GM18907 (cell line): ENCODE results near the gene SCAMP5.

ENCODE experiments used
- ATAC-seq: cut with Tn5 transposase; IDR thresholded peaks from one replicate; pipeline ENCODE4 v1.9.1; 2021; ENCODE audit warnings: mild to moderate bottlenecking, moderate library complexity; ENCODE audit not compliant: unreplicated experiment

The SCAMP5 gene, protein sequence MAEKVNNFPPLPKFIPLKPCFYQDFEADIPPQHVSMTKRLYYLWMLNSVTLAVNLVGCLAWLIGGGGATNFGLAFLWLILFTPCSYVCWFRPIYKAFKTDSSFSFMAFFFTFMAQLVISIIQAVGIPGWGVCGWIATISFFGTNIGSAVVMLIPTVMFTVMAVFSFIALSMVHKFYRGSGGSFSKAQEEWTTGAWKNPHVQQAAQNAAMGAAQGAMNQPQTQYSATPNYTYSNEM

DNA sequence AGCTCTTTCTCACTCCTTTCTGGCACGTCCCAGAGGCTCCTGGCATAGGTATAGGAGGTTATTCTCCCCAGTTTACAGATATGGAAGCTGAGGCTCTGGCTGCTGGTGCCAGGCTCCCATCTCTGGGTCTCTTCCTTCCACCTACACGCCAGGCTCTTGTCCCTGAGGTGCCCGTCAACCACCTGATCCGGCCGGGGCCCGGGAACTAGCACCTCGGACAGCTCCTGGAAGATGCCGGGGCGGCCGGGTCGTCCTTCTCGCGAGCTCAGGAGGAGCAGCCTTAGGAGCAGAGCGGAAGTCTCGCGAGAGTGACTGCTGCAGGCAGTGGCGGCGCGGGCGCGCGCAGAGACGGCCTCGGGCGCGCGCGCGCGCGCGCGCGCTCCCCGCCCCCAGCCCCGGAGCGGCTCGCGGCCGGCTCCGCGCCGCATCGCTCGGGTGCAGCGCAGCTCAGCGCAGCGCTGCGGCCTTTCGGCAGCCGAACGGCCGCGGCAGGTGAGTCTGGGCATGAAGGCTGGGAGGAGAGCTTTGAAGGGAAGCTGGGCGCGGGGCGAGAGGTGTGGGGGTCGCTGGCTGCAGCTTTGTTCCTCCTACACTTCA lies at the start of gene SCAMP5:
SCAMP5 (plus strand) TSS at position 382 of the 597 bp plus-strand sequence. CDS start 16,277 bp downstream, outside the sequence.
- ATAC-seq: peak; percentile 83

DNA sequence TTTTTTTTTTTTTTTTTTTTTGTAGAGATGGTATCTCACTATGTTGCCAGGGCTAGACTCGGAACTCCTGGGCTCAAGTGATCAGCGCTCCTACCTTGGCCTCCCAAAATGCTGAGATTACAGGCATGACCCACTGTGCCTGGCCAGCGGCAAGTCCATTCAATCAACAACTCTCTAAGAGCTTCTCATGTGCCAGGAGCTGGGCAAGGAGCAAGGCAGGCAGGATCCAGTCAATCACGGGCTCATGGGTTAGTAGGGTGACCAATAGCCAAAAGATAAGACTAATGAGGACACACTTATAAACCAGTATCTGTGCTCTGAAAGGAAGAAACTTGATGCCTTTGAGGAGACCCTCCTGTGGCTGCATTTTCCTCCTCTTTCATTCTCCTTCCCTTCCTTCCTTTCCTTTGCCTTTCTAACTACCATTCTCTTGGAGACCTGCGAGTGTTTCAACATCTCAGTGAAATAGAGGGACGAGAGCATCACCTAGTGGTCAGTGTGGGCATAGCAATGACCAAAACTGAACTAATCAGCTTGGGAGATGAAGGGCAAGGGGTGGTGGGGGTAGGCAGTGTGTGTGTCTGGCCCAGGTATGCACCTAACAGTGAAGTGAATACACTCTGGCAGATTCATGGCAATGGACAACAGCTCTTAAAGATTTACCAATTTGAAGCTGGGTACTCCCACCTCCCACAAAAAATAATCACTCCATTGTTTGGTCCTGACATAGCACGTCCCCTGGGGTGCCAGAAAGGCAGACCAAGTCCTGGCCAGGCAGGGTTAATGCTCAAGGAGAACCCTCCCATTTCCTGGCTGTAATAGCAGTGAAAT lies 45.1 kb upstream of the SCAMP5 start:
- no peak for ATAC-seq

DNA sequence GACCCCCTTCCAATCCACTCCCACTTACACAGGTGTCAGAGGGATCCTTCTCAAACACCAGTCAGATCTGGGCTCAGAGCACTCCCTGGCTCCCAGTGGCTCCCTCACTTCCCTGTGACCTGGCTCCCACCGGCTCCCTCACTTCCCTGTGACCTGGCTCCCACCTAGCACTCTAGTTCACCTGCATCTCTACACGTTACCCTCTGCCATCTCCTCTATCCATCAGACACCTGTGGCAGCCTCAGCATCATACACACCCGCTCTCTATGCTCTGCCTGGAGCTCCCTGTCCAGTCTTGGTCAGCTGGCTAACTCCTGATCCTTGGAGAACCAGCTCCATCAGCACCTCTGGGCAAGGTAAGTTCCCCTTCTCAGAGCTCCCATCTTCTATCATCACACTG lies 44.4 kb upstream of the SCAMP5 start:
- ATAC-seq: no peak

DNA sequence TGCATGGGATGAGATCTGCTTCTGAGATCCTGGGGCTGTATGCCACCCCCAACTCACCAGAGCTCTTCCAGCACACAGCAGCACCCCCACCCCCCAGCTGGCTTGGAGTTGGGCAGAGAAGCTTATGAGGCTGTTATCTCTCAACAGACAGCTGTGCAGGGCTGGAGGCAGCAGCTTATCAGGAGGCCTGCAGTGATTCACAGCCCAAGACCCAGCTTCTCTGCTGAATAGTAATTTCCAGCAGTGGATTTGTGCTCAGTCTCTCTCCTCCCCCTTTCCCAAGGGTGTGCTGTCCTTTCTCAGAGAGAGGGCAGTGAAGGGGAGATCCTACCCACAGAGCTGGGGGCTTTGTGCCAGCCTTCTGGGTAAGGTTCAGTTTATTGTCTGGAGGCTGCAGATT lies 40.8 kb upstream of the SCAMP5 start:
- ATAC-seq: no peak

DNA sequence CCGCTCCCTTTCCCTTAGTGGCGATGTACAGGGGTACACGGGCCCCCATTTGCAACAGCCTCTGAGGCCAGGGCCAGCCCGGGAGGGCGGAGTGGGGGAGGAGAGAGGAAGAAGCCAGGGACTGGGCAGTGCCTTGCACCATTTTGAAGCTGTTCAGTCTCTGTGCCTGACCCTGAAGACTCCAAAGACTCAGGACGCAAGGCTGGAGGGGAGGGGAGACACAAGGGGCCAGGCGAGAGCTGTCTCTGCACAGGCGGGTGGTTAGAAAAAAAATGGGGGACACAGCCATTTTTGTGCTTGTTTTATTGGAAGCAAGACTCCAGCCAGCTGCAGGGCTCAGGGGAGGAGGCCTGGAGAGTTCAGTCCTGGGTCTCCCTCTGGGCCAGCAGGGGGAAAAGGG lies 40.3 kb upstream of the SCAMP5 start:
- ATAC-seq: no peak

DNA sequence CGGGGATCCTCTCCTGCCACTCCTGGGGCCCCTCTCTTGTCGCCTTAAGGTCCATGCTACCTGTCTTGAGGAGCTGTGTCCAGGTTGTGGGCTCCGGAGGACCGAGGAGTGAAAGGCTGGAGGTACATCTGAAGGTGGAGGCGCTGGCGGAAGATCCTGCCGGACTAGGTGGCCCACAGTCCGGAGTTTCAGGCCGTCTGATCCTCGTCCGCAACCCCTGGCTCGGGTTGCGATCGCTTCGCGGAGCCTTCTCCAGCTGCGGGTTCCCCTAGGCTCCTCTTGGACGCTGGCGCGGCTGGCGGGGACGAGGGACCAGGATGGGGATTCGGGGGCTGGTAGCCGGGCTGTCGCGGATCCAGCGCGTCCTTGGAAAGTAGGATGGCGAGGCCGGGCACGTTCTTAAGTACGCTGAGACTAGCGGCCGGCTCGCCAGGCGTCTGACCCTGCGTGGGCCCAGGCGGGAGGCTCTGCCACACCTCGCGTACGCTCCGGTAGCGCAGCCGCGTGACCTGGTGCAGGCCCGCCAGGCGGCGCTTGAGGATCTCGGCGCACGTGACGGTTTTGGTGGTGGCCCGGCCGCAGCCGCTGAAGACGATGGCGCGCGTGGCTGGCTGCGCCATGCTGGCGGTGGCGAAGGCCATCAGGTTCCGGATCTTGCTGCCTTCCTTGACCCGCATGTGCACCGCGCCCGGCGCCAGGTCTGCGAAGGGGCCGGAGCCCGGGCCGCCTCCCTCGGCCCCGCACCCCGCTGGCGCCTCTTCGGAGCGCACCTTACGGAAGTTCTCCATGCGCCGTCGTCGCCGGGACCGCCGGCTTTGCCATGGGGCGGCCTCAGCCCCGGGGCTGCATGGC lies 39.3 kb upstream of the SCAMP5 start:
- ATAC-seq: peak; percentile 46

DNA sequence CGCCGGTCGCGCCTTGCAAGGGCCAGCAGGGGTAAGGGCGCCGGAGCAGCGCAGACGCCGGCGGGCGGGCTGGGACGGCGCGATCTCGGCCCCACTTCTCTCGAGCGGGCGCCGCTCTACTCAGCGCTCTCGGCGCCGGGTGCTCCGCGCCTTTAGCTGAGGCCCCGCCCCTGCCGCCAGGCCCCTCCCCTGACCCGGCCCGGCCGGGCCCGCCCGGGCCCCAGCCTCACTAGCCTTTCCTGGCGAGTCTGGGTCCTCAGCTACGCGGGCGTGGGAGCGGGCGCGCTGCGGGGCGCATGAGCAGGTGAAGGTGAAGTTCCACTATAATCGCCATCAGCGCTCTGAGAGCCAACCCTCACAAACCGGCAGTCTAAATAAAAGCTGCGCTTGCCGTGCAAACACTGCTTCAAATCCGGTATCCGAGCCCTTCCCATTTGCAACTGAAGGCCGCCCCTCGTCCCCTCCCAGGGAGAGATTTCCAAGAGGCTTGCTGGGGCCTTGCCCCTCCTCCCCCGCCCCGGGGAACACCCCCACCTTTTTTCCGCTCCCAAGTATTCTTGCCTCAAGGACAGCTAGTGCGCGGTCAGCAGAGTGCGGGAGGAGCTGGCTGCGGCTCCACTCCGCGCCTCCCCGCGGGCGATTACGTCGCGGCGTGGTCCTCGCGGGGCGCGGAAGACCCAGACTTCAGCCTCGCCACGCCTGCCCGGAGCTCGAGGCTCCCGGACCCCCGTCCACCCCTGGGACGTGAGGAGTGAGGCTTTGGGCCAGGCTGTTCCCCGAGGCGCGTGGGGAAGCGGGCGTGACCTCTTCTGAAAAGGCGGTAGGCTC lies 38.5 kb upstream of the SCAMP5 start, which contains the start of gene RPP25:
RPP25 (minus strand) TSS at position 125 of the 828 bp plus-strand sequence. CDS start 189 bp downstream, outside the sequence.
- peak; percentile 80 for ATAC-seq

DNA sequence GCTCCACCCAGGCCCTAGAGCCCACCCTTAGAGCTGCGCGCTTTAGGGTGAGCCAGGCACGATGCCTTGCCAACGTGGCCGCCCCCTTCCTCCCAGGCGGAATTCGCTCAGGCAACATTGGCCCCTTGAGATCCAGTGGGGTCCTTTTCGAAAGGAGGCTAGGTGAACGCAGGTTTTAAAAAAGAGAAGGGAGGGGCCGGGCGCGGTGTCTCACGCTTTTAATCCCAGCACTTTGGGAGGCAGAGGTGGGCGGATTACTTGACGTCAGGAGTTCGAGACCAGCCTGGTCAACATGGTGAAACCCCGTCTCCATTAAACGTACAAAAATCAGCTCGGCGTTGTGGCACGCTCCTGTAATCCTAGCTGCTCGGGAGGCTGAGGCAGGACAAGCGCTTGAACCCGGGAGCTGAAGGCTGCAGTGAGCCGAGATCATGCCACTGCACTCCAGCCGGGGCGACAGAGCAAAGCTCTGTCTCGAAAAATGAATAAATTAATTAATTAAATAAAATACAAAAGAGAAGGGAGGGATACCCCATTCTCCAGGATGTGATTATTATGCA lies 37.8 kb upstream of the SCAMP5 start:
- no peak for ATAC-seq

DNA sequence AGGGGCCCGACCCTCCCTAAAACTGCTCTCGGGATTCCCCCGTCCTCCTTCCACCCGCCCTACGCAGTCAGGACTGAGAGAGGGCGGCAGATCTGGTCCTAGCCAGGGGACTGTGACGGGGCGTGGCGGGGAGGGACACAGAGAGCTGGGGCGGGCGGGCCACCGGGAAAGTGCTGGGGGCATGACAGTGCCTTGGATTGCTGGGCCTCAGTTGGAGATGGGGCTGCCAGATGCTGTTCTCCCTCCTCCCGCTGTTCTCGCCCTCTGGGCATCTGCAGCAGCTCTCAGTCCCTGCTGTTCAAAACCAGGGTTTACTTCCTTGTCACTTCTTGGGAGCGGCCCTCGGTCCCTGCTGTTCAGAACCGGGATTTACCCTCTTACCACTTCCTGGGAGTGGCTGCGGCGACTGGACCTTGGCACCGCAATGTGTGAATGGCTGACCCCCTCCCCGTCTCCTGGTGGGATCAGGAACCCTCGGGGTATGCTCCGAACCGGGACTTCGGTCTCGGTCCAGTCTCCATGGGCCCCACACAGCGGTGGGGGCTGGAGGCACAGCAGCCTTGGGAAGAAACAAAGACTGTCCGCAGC lies 36.9 kb upstream of the SCAMP5 start:
- ATAC-seq: no peak

DNA sequence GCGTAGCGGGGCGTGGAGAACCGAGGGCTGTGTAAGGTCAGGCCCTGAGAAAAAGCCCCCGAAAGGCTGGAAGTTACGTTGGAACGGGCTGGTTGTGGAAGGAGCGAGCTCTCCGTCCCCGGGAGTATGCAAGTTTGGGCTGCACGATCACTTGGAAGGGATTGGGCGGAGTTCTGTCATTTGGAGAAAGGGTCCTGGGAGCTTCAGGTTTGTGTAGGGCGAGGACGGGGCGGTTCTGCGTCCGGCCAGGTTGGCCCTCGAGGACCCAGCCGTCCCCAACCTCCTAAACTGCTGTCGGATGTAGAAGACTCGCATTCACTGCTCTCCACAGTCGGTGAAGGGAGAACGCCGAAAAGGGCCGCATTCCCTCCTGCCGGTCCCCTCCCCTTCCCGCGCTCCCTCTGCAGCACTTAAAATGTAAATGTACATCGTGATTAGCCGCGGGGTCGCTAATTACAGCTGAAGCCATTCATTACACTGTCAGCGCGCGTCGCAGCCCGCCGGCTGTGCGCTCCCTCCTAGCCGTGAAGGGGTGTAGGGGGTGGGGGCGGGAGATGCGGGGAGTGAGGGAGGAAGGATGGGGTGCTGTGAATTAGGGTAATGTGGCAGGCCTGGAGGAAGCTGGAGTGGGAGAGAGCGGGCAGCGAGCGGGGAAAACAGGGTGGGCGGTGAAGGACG lies 36.3 kb upstream of the SCAMP5 start:
- no peak for ATAC-seq

DNA sequence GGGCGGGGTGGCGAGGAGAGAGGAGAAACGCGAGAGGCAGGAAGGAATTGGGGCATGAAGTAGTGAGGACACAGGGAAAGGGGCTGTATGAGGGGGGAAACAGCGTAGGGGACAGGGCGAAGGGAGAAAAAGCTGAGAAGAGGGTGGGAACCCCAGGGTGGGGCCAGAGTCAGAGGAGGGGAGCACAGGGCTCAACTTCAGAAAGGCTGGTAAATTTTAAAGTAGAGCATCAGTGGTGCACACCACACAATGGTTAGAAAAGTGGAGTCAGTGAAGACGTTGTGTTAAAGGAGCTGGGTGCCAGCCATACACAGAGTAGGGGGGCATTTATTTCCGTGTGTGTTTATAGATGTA lies 35.8 kb upstream of the SCAMP5 start:
- no peak for ATAC-seq

DNA sequence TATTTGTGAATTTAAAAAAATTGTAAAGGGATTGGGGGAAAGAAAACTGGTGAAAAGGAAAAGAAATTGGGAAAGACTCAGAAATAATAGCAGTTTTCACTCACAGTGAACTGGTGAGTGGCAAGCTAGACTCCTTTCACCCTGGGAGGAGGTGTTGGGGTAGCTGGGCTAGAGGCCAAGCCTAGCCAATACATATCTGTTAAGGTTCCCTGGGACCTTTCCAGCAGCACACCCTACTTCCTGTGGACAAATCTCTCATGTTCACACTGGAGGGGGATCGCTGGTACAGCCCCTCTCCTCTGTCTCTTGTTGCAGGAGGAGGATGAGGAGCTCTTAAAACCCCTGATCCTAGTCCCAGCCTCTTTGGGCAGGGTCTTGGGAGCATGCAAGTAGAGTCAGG lies 35.1 kb upstream of the SCAMP5 start:
- ATAC-seq: no peak

DNA sequence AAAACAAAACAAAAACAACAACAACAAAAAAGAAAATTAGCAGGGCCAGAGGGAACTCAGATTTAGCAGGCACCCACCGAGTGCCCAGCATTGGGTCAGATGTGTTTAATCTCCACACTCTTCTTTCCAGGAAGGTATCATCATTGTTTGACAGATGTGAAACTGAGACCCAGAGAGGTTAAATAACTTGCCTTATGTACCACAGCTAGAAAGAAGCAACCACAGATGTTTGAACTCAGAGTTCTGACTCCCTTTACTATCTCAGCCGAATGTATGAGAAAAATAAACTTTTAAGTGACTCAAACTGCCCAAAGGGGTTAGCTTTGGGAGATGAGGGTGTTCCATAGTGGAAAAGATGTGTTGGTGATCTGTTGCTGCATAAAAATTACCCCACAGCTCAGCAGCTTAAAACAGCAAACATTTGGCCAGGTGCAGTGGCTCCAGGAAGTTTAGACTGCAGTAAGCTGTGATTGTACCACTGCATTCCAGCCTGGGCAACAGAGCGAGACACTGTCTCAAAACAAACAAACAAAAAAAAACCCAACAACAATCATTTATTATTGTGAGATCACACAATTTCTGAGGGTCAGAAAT lies 34.3 kb upstream of the SCAMP5 start:
- no peak for ATAC-seq

DNA sequence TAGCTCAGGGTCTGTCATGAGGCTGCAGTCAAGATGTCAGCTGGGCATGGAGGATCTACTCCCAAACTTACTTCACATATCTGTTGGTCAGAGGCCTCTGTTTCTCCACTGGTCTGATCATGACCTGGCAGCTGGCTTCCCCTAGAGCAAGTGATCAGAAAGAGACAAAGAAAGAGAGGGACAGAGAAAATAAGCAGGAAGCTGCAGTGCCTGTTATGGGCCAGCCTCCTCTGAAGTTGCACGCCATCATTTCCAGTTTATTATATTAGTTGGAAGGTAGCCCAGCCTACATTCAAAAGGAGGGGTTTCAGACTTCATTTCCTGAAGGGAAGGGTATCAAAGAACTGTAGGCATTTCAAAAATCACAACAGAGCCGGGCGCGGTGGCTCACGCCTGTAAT lies 33.7 kb upstream of the SCAMP5 start:
- no peak for ATAC-seq

DNA sequence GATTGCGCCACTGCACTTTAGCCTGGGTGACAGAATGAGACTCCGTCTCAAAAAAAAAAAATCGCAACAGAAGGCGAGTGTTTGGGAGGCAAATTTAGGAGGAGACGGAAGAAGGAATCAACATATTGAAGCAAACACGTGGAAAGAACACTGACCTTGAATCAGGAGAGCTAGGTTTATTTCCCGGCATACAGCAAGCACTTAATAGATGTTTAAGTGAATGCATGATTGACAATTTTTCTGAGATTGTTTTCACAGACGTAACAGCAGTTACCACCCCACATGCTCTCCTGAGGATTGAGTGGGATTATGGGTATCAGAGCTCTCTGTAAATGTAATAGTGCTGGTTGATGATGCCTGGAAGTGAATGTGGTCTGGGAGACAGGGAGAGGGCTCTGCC lies 33.1 kb upstream of the SCAMP5 start:
- no peak for ATAC-seq

DNA sequence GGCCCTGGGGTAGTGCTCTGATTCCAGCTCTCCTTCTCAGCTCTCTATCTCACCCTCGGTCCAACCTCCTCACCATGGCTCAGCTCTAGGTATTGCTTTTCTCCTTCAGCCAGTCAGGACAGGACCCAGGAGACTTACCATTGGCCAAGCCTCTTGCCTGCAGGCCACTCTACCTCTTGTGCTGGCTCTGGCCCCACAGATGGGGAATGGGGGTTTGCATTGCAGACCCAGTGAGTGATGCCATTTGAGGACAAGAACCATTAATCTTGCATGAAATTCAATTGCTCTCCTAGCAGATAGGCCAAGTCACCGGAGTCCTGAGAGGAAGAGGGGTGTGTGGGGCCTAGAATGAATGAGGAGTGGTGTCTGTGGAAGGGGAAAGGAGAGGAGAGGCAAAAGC lies 32.7 kb upstream of the SCAMP5 start:
- ATAC-seq: no peak

DNA sequence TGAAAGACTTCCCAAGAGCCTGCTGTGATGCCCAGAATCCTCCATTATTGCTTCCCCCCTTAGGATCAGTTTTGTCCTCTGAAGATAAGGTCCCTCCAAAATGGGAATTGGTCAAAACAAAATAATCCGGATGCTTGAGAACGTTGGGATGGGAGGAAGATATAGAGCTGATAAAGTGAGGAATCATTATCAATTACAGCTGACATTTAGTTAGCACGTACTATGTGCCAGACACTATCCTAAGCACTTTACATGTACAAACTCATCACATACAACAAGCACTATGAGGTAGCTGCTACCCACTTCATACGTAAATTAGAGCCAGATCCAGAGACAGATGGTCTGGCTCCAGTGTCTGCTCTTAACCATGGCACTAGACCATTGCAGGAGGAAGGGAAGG lies 32.1 kb upstream of the SCAMP5 start:
- no peak for ATAC-seq

DNA sequence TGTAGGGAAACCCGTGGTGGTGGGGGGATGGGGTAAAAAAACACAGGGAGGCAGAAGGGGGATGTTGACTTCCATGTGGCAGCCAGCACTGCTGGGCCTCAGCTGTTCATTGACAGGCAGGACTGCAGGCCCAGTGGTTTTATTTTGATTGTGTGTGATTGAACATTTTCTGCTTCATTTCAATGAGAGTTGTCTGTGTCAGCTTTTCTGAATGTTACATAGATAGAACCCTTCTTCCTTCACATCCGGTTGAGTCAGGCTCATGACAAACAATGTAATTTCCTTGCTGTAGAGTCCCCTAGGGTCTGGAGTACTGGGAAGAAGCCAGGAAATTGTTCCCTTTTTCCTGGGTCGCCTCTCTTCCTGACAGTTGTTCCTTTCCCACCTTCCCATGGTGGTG lies 30.6 kb upstream of the SCAMP5 start:
- no peak for ATAC-seq

DNA sequence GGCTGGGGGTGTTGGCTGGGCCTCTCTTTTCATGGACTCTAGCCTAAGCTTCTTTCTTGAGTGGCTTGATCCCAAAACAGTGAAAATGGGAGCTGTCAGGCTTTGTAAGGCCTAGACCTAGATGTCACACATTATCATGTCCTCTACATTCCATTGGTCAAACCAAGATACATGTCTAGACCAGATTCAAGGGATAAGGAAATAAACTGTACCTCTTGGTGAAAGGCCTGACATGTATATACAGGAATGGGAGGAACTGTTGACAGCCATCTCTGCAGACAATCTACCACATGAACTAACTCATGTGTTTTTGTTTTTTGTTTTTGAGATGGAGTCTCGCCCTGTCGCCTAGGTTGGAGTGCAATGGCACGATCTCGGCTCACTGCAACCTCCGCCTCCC lies 27.7 kb upstream of the SCAMP5 start:
- no peak for ATAC-seq
